GM19193 (cell line): ENCODE measurements around the gene ETFA.

ENCODE experiments used
- POLR2A ChIP-seq: IDR thresholded peaks from 4 replicates; pipeline ENCODE4 v1.6.1; 2011; ENCODE audit not compliant: insufficient read depth, insufficient read length; ENCODE audit errors: extremely low read depth

ETFA gene

DNA sequence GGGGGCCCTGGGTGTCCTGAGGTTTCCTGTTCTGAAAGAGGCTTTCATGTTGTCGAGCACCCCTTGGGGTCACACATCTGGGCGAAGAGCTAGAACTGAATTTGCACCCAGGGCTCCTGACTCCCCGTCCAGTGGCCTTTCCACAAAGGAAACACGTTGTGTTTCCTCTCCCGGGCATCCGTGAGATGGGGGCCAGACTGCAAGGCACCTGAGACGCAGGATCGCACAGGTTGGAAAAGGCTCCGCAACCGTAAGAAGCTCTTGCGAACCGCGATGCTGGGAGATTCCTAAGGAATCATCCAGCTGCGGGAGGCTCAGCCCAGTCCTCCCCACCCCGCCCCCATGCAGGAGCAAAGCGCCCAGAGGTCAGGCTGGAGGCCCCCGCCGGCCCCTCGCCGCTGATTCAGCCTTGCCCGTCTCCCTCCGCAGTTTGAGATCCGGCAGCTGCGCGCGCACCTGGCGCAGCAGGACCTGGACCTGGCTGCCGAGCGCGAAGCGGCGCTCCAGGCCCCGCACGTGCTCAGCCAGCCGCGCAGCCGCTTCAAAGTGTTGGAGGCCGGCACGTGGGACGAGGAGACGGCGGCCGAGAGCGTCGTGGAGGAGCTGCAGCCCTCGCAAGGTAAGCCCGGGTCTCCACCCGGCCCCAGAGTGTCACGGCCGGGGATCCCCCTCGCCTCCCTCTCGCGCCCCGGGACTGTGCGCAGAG lies 119.6 kb downstream of the ETFA start:
- TF ChIP-seq POLR2A: no peak

DNA sequence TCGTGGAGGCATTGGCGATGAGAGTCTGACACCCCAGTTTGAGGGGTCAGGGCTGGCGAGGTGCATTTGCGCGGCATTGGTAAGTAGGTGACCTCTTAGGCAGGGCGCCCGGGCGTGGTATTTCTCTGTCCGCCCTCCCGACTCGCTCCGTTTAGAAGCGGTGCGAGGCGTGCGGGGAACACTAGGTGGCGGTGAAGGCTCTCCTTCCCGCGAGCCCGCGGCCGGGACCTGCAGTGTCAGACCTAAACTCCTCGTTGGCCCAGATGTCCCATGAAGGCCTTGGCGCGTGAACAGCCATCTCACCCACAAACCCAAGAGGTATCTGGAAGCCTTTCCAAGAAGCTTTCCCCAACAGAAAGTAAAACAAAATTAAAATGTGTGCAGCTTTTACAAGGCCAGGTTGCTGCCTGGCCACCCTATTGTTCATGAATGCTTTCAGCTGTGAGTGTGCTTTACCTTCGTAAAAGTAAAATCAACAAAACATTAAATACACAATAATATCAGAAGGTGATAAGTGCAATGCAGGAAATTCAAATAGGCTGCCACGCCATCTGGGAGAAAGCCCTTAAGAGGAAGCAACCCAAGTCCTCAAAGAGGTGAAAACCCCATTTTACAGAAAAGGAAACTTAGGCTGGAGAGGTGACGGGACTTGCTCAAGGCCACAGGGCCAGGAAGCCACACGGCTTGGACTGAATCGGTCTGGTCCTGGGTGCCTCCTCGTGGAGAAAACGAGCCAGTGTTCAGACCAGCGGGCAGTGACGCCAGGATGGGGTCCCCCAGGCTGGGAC lies 120.3 kb downstream of the ETFA start:
- TF ChIP-seq POLR2A: no peak

- no peak for TF ChIP-seq POLR2A
Measured at GRCh38 chr15:76190070-76190564, 121.2 kb downstream of the ETFA start.

DNA sequence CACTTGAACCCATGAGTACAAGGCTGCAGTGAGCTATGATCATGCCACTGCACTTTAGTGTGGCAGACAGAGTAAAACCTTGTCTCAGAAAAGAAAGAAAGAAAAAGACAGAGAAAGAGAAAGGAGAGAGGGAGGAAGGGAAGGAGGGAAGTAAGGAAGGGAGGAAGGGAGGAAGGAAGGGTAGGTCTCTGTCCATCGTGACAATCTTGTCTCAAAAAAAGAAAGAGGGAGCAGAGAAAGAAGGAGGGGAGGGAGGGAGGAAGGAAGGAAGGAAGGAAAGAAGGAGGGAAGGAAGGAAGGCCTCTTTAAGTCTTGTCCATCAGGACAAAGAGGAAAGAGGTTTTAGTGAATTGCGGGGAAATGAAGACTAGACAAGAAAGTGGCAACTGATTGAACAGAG lies 122.2 kb downstream of the ETFA start:
- no peak for TF ChIP-seq POLR2A

DNA sequence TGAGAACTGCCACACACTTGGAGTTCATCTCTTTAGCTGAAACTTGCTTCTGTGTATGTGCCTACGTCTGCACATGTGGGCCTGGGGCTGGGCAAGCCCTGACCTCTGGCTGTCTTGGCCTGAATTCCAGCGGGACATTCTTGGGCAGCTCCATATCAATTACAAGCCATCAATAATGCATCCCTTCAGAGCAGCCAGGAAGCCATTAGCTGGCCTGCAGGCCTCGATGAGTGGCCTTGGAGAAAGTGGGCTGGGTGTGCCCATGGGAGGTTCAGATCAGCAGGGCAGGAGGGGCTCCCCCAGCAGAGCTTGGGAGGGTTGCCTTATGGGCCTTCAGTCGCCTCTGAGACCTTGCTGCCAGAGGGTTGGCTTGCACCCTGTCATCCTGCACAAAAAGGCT lies 124.1 kb downstream of the ETFA start:
- TF ChIP-seq POLR2A: no peak

DNA sequence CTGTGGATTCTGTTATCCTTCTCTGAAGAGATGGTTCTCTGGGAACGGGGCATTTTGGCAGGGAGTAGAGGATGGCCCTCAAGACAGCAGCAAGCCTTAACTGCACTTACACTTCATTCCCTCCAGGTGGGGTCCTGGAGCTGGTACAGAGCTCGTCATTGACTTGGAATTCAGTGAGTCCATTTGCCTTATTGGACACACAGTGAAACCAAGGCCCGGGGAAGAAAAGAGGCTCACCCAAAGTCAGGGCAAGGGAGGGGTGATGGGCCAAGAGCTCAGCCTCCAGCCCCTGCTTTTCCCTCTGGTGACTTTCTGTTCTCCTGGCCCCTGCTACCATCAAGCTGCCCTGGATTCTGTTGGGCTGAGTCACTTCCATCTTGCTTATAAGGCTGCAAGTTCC lies 125.6 kb downstream of the ETFA start:
- no peak for TF ChIP-seq POLR2A

DNA sequence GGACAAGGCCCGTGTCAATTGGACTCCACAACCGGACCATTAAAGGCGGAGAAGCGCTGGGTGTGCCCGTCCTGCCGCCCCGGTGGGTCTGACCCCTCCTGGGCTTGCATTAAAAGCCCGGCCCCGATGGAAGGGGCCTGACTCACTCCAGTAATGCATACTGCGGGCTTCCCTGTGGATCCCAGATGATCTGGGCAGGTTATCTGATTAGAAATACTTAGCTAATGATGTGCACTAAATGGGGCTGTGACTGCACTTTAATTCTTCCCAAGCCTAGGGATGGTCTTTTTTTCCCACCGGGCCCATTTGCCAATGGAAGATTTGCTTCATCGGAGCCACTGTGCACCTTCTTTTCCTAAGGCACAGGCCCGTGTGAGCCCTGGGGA lies 126.6 kb downstream of the ETFA start:
- TF ChIP-seq POLR2A: no peak

GRCh38 chr15:76183930-76184649 lies 127.2 kb downstream of the ETFA start:
- TF ChIP-seq POLR2A: no peak

- no peak for TF ChIP-seq POLR2A
Measured at GRCh38 chr15:76181705-76182107, 129.6 kb downstream of the ETFA start.

DNA sequence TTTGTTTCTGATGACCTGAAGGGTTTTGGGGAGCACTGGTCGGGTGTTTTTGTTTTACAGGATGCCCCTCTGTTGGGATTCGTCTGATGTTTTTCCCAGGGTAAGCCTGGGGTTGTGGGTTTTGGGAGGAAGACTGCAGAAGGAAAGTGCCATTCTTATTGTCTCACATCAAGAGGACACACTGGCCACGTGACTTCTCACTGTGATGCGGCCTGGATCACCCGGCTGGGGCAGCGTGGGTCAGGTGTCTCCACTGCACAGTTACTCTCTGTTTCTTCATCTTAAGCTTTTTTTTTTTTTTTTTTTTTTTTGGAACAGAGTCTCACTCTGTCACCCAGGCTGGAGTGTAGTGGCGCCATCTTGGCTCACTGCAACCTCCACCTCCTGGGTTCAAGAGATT lies 130.9 kb downstream of the ETFA start:
- TF ChIP-seq POLR2A: no peak

GRCh38 chr15:76179023-76179422 lies 132.2 kb downstream of the ETFA start:
- no peak for TF ChIP-seq POLR2A

DNA sequence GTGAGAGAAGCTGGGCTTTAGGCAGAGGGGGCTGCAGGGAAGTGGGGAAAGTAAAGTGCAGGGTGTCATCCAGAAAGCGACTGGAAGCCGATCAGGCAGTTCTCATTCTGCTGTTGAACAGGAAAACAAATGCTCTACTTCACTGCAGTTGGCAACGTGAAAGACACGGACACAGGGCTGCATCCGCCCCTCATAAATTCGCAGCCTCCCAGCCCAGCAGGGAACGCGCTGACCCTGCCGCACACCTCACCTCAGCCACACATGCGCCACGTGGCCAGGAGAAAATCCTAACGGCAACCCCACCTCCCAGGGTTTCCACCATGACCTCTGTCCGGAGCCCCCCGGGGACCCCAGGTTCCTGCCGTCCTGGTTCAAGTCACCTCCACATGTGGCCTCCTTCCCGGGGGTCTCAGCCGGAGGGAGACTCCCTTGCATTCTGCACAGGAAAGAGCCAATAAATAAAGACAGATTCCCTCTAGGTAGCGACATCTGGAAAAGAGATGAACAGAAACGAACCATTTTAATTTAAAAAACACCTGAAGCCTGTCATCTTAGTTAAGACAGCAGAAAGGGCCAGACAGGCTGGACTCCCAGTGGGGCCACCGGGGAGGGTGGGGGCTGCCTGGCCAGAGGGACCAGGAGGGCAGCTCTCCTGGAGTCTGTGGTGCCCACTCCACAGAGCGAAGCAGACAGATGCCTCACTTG lies 132.8 kb downstream of the ETFA start:
- no peak for TF ChIP-seq POLR2A

DNA sequence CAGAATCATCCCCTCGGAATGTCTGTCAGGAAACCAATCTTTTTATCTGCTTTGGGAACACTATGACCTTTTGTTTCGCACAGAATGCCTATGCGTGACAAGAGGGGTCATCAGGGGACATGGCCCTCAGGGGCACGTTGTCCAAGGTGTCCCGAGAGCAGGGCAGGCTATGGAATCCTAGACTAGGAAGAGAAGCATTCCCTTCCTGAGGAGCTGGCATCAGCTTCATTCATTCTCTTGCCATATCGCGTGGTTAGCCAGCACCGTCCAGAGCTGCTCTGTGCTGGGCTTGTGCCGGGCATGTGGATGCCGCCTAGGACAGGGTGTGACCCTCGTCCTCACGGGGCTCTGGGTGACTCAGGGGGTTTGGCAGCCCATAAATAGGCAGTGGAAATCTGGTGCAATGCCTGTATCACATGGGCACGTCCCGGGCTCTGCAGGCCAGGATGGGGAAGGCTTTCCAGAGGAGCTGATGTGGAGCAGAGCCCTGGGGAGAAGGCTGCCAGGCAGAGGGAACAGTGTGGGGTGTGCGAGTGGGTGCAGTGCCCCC lies 133.7 kb downstream of the ETFA start:
- TF ChIP-seq POLR2A: no peak

- TF ChIP-seq POLR2A: no peak
Measured at GRCh38 chr15:76176487-76177085, 134.7 kb downstream of the ETFA start.
